Ishikawa (cell line): ENCODE results near the gene LMBRD2.

Source experiments
- CEBPB ChIP-seq: IDR thresholded peaks from 2 replicates; pipeline ENCODE4 v1.6.1; 2012
- CREB1 ChIP-seq: IDR thresholded peaks from 2 replicates; pipeline ENCODE4 v1.6.1; 2012; ENCODE audit warnings: low read depth
- EGR1 ChIP-seq: IDR thresholded peaks from 2 replicates; pipeline ENCODE4 v1.6.1; 2012
- EP300 ChIP-seq: IDR thresholded peaks from 2 replicates; pipeline ENCODE4 v1.6.1; 2012; ENCODE audit warnings: borderline replicate concordance
- FOXM1 ChIP-seq: IDR thresholded peaks from 2 replicates; pipeline ENCODE4 v1.6.1; 2012; ENCODE audit warnings: low read depth, borderline replicate concordance
- MAX ChIP-seq: IDR thresholded peaks from 2 replicates; pipeline ENCODE4 v1.6.1; 2012
- NFIC ChIP-seq: IDR thresholded peaks from 2 replicates; pipeline ENCODE4 v1.6.1; 2012
- RAD21 ChIP-seq: IDR thresholded peaks from 2 replicates; pipeline ENCODE4 v1.6.1; 2012; ENCODE audit warnings: low read depth
- REST ChIP-seq: IDR thresholded peaks from 2 replicates; pipeline ENCODE4 v1.6.1; 2012; ENCODE audit warnings: low read depth, mild to moderate bottlenecking
- TAF1 ChIP-seq: IDR thresholded peaks from 2 replicates; pipeline ENCODE4 v1.6.1; 2012; ENCODE audit warnings: low read depth, mild to moderate bottlenecking
- TCF12 ChIP-seq: IDR thresholded peaks from 2 replicates; pipeline ENCODE4 v1.6.1; 2012; ENCODE audit warnings: low read depth
- TEAD4 ChIP-seq: IDR thresholded peaks from 2 replicates; pipeline ENCODE4 v1.6.1; 2012
- USF1 ChIP-seq: IDR thresholded peaks from 2 replicates; pipeline ENCODE4 v1.6.1; 2012
- YY1 ChIP-seq: IDR thresholded peaks from 2 replicates; pipeline ENCODE4 v1.6.1; 2012; ENCODE audit warnings: low read depth
- ZBTB7A ChIP-seq: IDR thresholded peaks from 2 replicates; pipeline ENCODE4 v1.6.1; 2012; ENCODE audit warnings: low read depth

LMBRD2 gene

GRCh38 chr5:36151434-36152323 is at the start of gene LMBRD2, which contains the start of gene SKP2:
LMBRD2 (minus strand) TSS chr5:36151887; CDS start chr5:36143349, 8,538 bp downstream.
SKP2 (plus strand) TSS chr5:36152111; CDS start chr5:36152263, 152 bp downstream.
- TF ChIP-seq FOXM1 (no peak), RAD21 (no peak), ZBTB7A (peak; percentile 59; the same call in 1 of the 2 replicates), YY1 (0 out of 2 replicates have a peak, but pooled peaks have one; percentile 29), EP300 (no peak), REST (no peak), TCF12 (peak; percentile 64; the same call in 1 of the 2 replicates), EGR1 (no peak), USF1 (no peak), CEBPB (no peak), CREB1 (no peak), TEAD4 (peak; percentile 43; the same call in 1 of the 2 replicates), TAF1 (peak; percentile 65; the same call in 1 of the 2 replicates), NFIC (no peak), MAX (peak; percentile 78)

DNA sequence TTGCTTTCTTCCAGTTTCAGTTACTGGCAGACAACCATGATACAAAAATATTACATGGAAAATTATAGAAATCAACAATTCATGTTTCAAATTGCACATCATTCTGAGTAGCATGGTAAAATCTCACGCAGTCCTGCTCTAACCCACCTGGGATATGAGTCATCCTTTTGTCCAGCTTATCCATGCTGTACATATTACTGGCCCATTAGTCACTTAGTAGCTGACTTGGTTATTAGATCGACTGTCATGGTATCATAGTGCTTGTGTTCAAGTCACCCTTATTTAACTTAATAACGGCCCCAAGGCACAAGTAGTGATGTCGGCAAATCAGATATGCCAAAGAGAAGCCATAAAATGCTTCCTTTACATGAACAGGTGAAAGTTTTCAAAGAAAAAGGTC is 48.8 kb upstream of the LMBRD2 start:
- TF ChIP-seq RAD21 (no peak), FOXM1 (no peak), NFIC (no peak), EGR1 (no peak), TEAD4 (no peak), CEBPB (no peak), MAX (no peak), YY1 (no peak), TAF1 (no peak)

GRCh38 chr5:36199620-36200019 is 47.9 kb upstream of the LMBRD2 start:
- TF ChIP-seq CEBPB = no peak
- no peak for TF ChIP-seq RAD21
- TF ChIP-seq CREB1 = no peak
- TF ChIP-seq YY1 = no peak
- TF ChIP-seq REST = no peak
- no peak for TF ChIP-seq EGR1
- TF ChIP-seq TEAD4 = no peak
- no peak for TF ChIP-seq TAF1
- TF ChIP-seq EP300 = no peak

DNA sequence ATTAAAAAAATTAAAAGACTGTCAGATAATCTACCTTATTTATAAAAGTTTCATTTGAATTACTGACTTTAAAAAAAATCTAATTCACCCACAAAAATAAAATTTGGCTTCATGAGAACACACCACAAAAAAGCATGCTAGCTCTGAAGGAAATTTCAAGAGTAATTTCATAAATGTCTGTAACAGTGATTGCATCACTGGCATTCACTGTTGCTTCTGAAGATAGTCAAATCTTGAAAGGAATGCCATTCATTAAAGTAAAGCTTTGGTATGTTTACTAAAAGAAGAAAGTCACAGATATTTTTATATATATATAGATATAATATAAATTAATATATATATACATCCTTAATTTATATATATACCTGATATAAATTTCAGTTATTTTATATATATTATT is 46.6 kb upstream of the LMBRD2 start:
- TF ChIP-seq RAD21 (no peak), USF1 (no peak), ZBTB7A (no peak), CREB1 (no peak), EGR1 (no peak), MAX (no peak), TAF1 (no peak), CEBPB (no peak), FOXM1 (no peak), YY1 (no peak), NFIC (no peak), EP300 (no peak), REST (no peak), TCF12 (no peak), TEAD4 (no peak)
